Stimulated activated CD8-positive, alpha-beta memory T cell treated with anti-CD3 and anti-CD28 coated beads, Interleukin-12 subunit alpha, Interleukin-12 subunit beta, amount 100 ng/mL, for 24 hours (primary cell): ENCODE data around the gene OR6B1.
"Not testable (repeated sequence)": the region's sequence is repeated elsewhere in the genome, so short reads cannot be mapped to it uniquely, and the experiment has no call there.

ENCODE experiments used
- DNase-seq: peaks from one replicate; pipeline ENCODE4 v3.0.0-alpha.2; 2020; ENCODE audit errors: extremely low read depth

OR6B1 gene

DNA sequence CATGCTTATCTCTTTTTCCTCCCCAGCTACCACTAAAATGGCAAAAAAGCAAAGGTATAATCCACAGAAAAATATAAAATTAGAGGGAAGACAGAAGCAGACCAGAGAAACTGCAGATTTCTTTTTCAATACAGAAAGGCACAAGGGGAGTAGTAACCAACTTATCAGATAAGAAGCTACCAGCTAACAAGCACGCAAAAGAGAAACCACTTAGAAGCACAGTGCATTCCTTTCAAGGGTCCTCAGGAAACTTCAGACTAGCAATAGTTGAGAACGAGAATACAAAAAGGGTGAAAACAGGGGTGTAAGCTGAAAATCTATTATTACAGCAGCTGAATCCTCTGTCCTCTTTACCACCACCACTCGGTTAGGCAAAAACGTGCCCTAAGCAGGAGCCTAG, 38.8 kb downstream of the OR6B1 start:
- DNase-seq, result no peak

DNA sequence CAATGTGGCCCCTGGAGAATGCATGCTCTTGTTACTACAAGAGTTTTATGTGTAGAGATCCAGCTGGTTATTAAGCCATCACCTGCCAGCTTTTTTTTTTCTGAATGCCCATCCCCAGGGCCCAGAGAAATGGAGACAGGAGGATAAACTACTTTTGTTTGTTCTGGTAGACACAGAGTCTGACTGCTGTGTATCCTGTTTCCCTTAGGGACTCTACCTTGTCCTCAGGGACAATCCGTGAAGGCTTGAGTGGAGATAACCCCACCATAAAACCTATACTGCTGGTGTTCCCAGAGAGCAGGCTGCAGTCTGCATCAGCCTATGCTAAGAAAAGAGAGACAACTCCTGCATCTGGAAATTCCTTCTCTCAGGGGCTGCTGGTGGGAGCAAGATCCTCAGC, 48.5 kb downstream of the OR6B1 start, which contains the start of gene OR2A5:
Gene OR2A5 (plus strand): TSS at position 301 of the 400 bp plus-strand sequence. CDS start 1,454 bp downstream, outside the sequence.
- no peak for DNase-seq

DNA sequence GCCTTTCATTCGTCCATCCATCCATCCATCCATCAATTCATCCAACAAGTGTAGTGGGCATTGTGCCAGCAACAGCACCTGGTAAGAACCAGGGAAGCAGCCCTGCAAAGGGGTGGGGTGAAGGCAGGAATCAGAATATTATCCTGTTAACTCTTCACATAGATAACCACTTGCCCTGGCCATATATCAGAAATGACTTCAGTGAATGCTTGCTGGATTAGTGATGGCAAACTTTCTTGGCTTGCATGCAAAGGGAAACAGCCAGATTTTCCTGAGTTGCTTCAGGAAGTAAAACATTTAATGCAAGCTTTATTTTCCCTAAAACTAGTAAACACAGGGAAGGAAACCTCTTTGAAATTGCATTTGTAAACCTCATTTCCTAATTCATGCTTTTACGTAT, 49.4 kb downstream of the OR6B1 start:
- no peak for DNase-seq

DNA sequence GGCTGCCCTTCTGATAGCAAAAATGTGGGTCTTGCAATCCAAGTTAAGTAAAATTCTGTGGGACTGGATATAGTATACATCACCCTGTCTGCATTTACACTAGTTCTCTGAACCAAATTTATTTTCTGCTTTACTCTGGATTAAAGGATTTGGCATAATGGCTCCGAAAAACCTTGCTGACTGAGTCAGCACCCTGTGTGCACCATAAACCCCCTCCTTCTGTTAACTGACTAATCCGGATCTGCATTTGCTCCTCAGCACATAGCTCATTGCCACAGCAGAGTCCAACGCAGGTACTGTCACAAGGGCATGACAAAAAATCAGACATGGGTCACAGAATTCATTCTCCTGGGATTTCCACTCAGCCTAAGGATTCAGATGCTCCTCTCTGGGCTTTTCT, 50.0 kb downstream of the OR6B1 start:
- no peak for DNase-seq

DNA sequence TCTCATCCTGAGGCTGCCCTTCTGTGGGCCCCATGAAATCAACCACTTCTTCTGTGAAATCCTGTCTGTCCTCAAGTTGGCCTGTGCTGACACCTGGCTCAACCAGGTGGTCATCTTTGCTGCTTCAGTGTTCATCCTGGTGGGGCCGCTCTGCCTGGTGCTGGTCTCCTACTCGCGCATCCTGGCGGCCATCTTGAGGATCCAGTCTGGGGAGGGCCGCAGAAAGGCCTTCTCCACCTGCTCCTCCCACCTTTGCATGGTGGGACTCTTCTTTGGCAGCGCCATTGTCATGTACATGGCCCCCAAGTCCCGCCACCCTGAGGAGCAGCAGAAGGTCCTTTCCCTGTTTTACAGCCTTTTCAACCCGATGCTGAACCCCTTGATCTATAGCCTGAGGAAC, 50.8 kb downstream of the OR6B1 start:
- not testable (repeated sequence) for DNase-seq

DNA sequence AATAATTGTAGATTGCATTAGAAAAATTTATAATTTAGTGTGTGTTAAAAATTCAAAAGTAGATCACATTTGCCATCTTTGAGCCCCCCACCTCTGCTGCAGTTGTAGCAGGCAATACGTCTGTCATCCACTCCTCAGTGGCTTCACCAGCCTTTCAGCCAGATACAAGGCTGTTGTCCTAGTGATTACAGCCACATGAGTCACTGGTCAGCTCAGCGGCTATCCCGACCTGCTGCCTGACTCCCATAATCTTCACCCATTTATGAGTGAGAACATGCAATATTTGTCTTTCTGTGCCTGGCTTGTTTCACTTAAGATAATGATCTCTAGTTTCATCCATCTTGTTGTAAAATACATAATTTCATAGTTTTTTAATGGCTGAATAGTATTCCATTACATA, 57.8 kb downstream of the OR6B1 start:
- no peak for DNase-seq
